ENCODE measurements around the gene LRRC8D.

Gene LRRC8D

GRCh38 chr1:89807503-89807902 lies 13.3 kb upstream of the LRRC8D start:
- DNase-seq (ENCODE audit: low read depth) = no peak

GRCh38 chr1:89807983-89808382 lies 12.8 kb upstream of the LRRC8D start:
- DNase-seq (ENCODE audit: low read depth) = no peak

GRCh38 chr1:89808441-89809117 lies 12.3 kb upstream of the LRRC8D start:
- no peak for DNase-seq (ENCODE audit: low read depth)

GRCh38 chr1:89809556-89809955 lies 11.3 kb upstream of the LRRC8D start:
- DNase-seq (ENCODE audit: low read depth) = no peak

GRCh38 chr1:89810302-89810701 lies 10.5 kb upstream of the LRRC8D start:
- no peak for DNase-seq (ENCODE audit: low read depth)

GRCh38 chr1:89810880-89811279 lies 10.0 kb upstream of the LRRC8D start:
- DNase-seq (ENCODE audit: low read depth) = no peak

GRCh38 chr1:89812992-89813391 lies 7.8 kb upstream of the LRRC8D start:
- DNase-seq (ENCODE audit: low read depth) = no peak

GRCh38 chr1:89815040-89815439 lies 5.8 kb upstream of the LRRC8D start:
- DNase-seq (ENCODE audit: low read depth) = no peak

GRCh38 chr1:89815611-89816010 lies 5.2 kb upstream of the LRRC8D start:
- no peak for DNase-seq (ENCODE audit: low read depth)

- no peak for DNase-seq (ENCODE audit: low read depth)
Observed at GRCh38 chr1:89816366-89816765, 4.5 kb upstream of the LRRC8D start.

- DNase-seq (ENCODE audit: low read depth) = no peak
Observed at GRCh38 chr1:89821322-89822108, 683 bp downstream of the LRRC8D start.

GRCh38 chr1:89822109-89822962 lies 1.5 kb downstream of the LRRC8D start:
- DNase-seq (ENCODE audit: low read depth) = no peak

- no peak for DNase-seq (ENCODE audit: low read depth)
Observed at GRCh38 chr1:89822999-89823628, 2.3 kb downstream of the LRRC8D start.

- no peak for DNase-seq (ENCODE audit: low read depth)
Observed at GRCh38 chr1:89823679-89824292, 3.0 kb downstream of the LRRC8D start.

GRCh38 chr1:89826594-89826993 lies 5.8 kb downstream of the LRRC8D start:
- DNase-seq (ENCODE audit: low read depth) = no peak

GRCh38 chr1:89827330-89827729 lies 6.5 kb downstream of the LRRC8D start:
- no peak for DNase-seq (ENCODE audit: low read depth)

- DNase-seq (ENCODE audit: low read depth) = no peak
Observed at GRCh38 chr1:89827902-89828301, 7.1 kb downstream of the LRRC8D start.

- no peak for DNase-seq (ENCODE audit: low read depth)
Observed at GRCh38 chr1:89829186-89829585, 8.4 kb downstream of the LRRC8D start.

- no peak for DNase-seq (ENCODE audit: low read depth)
Observed at GRCh38 chr1:89831462-89832120, 10.8 kb downstream of the LRRC8D start.

- no peak for DNase-seq (ENCODE audit: low read depth)
Observed at GRCh38 chr1:89832496-89833127, 11.8 kb downstream of the LRRC8D start.

All from CMK (cell line).